Osteoblast (primary cell): ENCODE measurements around the gene VPS4A. TPM values are rescaled to one million over a fixed set of nuclear protein-coding genes. Genes with fewer than 3 reads are reported as not detected.
A peak's percentile ranks its signal among the peaks of the same experiment; 100 is the strongest.
"Not testable (repeated sequence)": the region's sequence is repeated elsewhere in the genome, so short reads cannot be mapped to it uniquely, and the experiment has no call there.

Experiments
- DNase-seq: peaks from one replicate; pipeline ENCODE4 v3.0.0; 2011; ENCODE audit warnings: low spot score, mixed read lengths; ENCODE audit not compliant: insufficient read length; ENCODE audit errors: missing footprints
- H2AFZ ChIP-seq: 2 replicates; pipeline ENCODE4 v1.6.0; 2011; ENCODE audit warnings: mild to moderate bottlenecking, low read length
- H3K27ac ChIP-seq: 2 replicates; pipeline ENCODE4 v1.5.1; 2011; ENCODE audit warnings: mild to moderate bottlenecking, low read depth, low read length, moderate library complexity
- H3K27me3 ChIP-seq: 2 replicates; pipeline ENCODE4 v1.6.0; 2012; ENCODE audit warnings: mild to moderate bottlenecking, control low read depth, inconsistent platforms, low read length, moderate library complexity; ENCODE audit not compliant: insufficient read depth
- H3K36me3 ChIP-seq: 2 replicates; pipeline ENCODE4 v1.5.1; 2011; ENCODE audit warnings: mild to moderate bottlenecking, low read length, control low read depth, moderate library complexity; ENCODE audit not compliant: insufficient read depth
- H3K4me1 ChIP-seq: 2 replicates; pipeline ENCODE4 v1.5.1; 2011; ENCODE audit warnings: mild to moderate bottlenecking, low read length, control low read depth, moderate library complexity; ENCODE audit not compliant: insufficient read depth
- H3K4me2 ChIP-seq: 2 replicates; pipeline ENCODE4 v1.6.0; 2011; ENCODE audit warnings: mild to moderate bottlenecking, low read length; ENCODE audit not compliant: insufficient read depth
- H3K4me3 ChIP-seq: fragments of 200-600 bp; sonication (generic); 3 replicates; pipeline ENCODE4 v1.5.1; 2012; ENCODE audit warnings: mild to moderate bottlenecking, low read length, inconsistent platforms; ENCODE audit not compliant: insufficient read depth
- H3K79me2 ChIP-seq: 2 replicates; pipeline ENCODE4 v1.6.0; 2012; ENCODE audit warnings: mild to moderate bottlenecking, low read length, control low read depth, inconsistent platforms; ENCODE audit not compliant: insufficient read depth
- H3K9me3 ChIP-seq: 2 replicates; pipeline ENCODE4 v1.5.1; 2011; ENCODE audit warnings: low read depth, low read length, control low read depth
- H4K20me1 ChIP-seq: 2 replicates; pipeline ENCODE4 v1.6.0; 2012; ENCODE audit warnings: mild to moderate bottlenecking, low read length, control low read depth; ENCODE audit not compliant: insufficient read depth
- CTCF ChIP-seq: IDR thresholded peaks from 2 replicates; pipeline ENCODE4 v1.5.1; 2011; ENCODE audit warnings: mild to moderate bottlenecking, low read depth, low read length, moderate library complexity; ENCODE audit errors: extremely low read depth
- total RNA-seq: library from RNA; depleted of rRNA; stranded (reverse); fragments of >200 nt; gene quantifications from 2 replicates; pipeline ENCODE4 v1.2.3, GENCODE V29; 2012

Gene VPS4A
- total RNA-seq, 1 donor, result 32.6 TPM

GRCh38 chr16:69277413-69277812 lies 33.7 kb upstream of the VPS4A start:
- TF ChIP-seq CTCF, result no peak
- Histone ChIP-seq H3K9me3 (no peaks in the 10 kb centered on the region), H3K79me2 (peaks cover 15% of the 10 kb centered on the region), H2AFZ (no peak overlapping the region), H3K36me3 (peaks cover 5% of the 10 kb centered on the region), H4K20me1 (no peaks in the 10 kb centered on the region), H3K4me1 (peaks cover 44% of the 10 kb centered on the region), H3K27me3 (no peaks in the 10 kb centered on the region), H3K4me3 (no peak overlapping the region), H3K4me2 (peak overlapping the region; percentile 69), H3K27ac (peak overlapping the region; percentile 88)
- no peak for DNase-seq

- Histone ChIP-seq H2AFZ (no peak overlapping the region), H3K4me2 (no peak overlapping the region), H3K4me3 (no peak overlapping the region), H3K9me3 (no peaks in the 10 kb centered on the region), H3K79me2 (peaks cover 9% of the 10 kb centered on the region), H3K4me1 (peaks cover 24% of the 10 kb centered on the region), H4K20me1 (no peaks in the 10 kb centered on the region), H3K27me3 (no peaks in the 10 kb centered on the region), H3K27ac (no peak overlapping the region), H3K36me3 (peaks cover 24% of the 10 kb centered on the region)
- DNase-seq, result no peak
- no peak for TF ChIP-seq CTCF
These were observed 27.3 kb upstream of the VPS4A start for GRCh38 chr16:69283851-69284250.

- H3K9me3 ChIP-seq, result no peaks in the 10 kb centered on the region
- peaks cover 5% of the 10 kb centered on the region for H3K79me2 ChIP-seq
- H3K4me1 ChIP-seq, result peaks cover 24% of the 10 kb centered on the region
- no peaks in the 10 kb centered on the region for H4K20me1 ChIP-seq
- DNase-seq, result no peak
- no peak overlapping the region for H3K4me3 ChIP-seq
- peaks cover 24% of the 10 kb centered on the region for H3K36me3 ChIP-seq
- no peak overlapping the region for H3K27ac ChIP-seq
- no peak for TF ChIP-seq CTCF
- H3K27me3 ChIP-seq, result no peaks in the 10 kb centered on the region
- no peak overlapping the region for H3K4me2 ChIP-seq
- H2AFZ ChIP-seq, result no peak overlapping the region
These were observed 25.9 kb upstream of the VPS4A start for GRCh38 chr16:69285240-69285639.

- no peak overlapping the region for H3K4me3 ChIP-seq
- H3K4me1 ChIP-seq, result peaks cover 24% of the 10 kb centered on the region
- peak; percentile 66 for DNase-seq
- H3K4me2 ChIP-seq, result peak overlapping the region; percentile 32
- H4K20me1 ChIP-seq, result peaks cover 2% of the 10 kb centered on the region
- H3K27ac ChIP-seq, result peak overlapping the region; percentile 52
- peaks cover 8% of the 10 kb centered on the region for H3K79me2 ChIP-seq
- H3K27me3 ChIP-seq, result no peaks in the 10 kb centered on the region
- peak; percentile 55 for TF ChIP-seq CTCF
- no peak overlapping the region for H2AFZ ChIP-seq
- peaks cover 24% of the 10 kb centered on the region for H3K36me3 ChIP-seq
- no peaks in the 10 kb centered on the region for H3K9me3 ChIP-seq
These were observed 24.0 kb upstream of the VPS4A start for GRCh38 chr16:69286941-69287713.

GRCh38 chr16:69291657-69292056 lies 19.5 kb upstream of the VPS4A start:
- not testable (repeated sequence) for H3K9me3 ChIP-seq, H2AFZ ChIP-seq, DNase-seq, H3K4me2 ChIP-seq, H3K4me3 ChIP-seq, H3K27ac ChIP-seq, H3K79me2 ChIP-seq, H3K36me3 ChIP-seq, H3K27me3 ChIP-seq
- Histone ChIP-seq H4K20me1 (peaks cover 12% of the 10 kb centered on the region), H3K4me1 (peaks cover 10% of the 10 kb centered on the region)
